HepG2 (cell line): ENCODE measurements around the gene LUC7L. TPM values are rescaled to one million over a fixed set of nuclear protein-coding genes. Genes with fewer than 3 reads are reported as not detected.

ENCODE experiments used
- ATAC-seq: fragments of 200-7000 bp; cut with Tn5 transposase; 3 replicates; pipeline ENCODE4 v1.9.1; 2020; ENCODE audit warnings: mild to moderate bottlenecking, moderate library complexity
- BruUV-seq: library from RNA; stranded (reverse); fragments of 400-500 nt; replicated peaks from 2 replicates; lab custom pipeline; 2021; lab: Mats Ljungman, UMichigan
- CTCF ChIA-PET: fragments of 300-600 bp; formaldehyde crosslinking; extraction: SDS; loops from one replicate; lab custom pipeline; 2021; ENCODE audit warnings: low total read pairs, inconsistent platforms, low intra/inter-chr PET ratio; lab: Yijun Ruan, JAX
- POLR2A ChIA-PET: fragments of 350-600 bp; sonication (Branson Sonifier 250); formaldehyde crosslinking; loops from one replicate; lab custom pipeline; 2020; ENCODE audit warnings: antibody characterized with exemption, inconsistent platforms; lab: Yijun Ruan, JAX
- DNase-seq: peaks from one replicate; pipeline ENCODE4 v3.0.0-alpha.2; 2015; ENCODE audit warnings: low spot score
- FAIRE-seq: peaks from 3 replicates; lab custom pipeline; 2011; peaks lifted over from hg19 to GRCh38; lab: Jason Lieb, UNC
- H2AFZ ChIP-seq: one replicate; pipeline ENCODE4 v1.6.1; 2011; ENCODE audit warnings: low read length, inconsistent platforms
- H3K27ac ChIP-seq: fragments of 300-600 bp; 3 replicates; pipeline ENCODE4 v1.8.0; 2011; ENCODE audit warnings: mixed run types, mild to moderate bottlenecking, mixed read lengths, low read length, inconsistent platforms; ENCODE audit not compliant: insufficient read depth; ENCODE audit errors: extremely low read length
- H3K27me3 ChIP-seq, 2 experiments: fragments of 200-600 bp in 1 of 2; 2 replicates in 1 of 2; 3 replicates in 1 of 2; pipeline versions ENCODE4 v1.6.0 to v1.8.0; 2011; ENCODE audit warnings: low read length in 2 of 2, mild to moderate bottlenecking in 2 of 2, moderate library complexity in 2 of 2, inconsistent platforms in 1 of 2; ENCODE audit not compliant: insufficient read depth in 2 of 2, control insufficient read depth in 1 of 2
- H3K36me3 ChIP-seq, 2 experiments: fragments of 200-600 bp in 1 of 2; replicated peaks in 1 of 2; 2 replicates in 1 of 2; 3 replicates in 1 of 2; pipeline versions ENCODE4 v1.5.1 to v1.8.0; 2011; ENCODE audit warnings: low read length in 2 of 2, inconsistent platforms in 1 of 2; ENCODE audit not compliant: insufficient read depth in 2 of 2, control insufficient read depth in 1 of 2
- H3K4me1 ChIP-seq: 2 replicates; pipeline ENCODE4 v1.5.1; 2012; ENCODE audit warnings: low read length, inconsistent platforms; ENCODE audit not compliant: insufficient read depth
- H3K4me2 ChIP-seq: 2 replicates; pipeline ENCODE4 v1.6.0; 2011; ENCODE audit warnings: low read depth, low read length, inconsistent platforms
- H3K4me3 ChIP-seq, 3 experiments: fragments of 200-600 bp in 1 of 3; sonication (generic), shearing (Covaris generic) in 1 of 3; replicated peaks in 1 of 3; 2 replicates each; pipeline ENCODE4 v1.5.1; 2011 to 2016; ENCODE audit warnings: low read length in 3 of 3, inconsistent platforms in 2 of 3, low read depth in 2 of 3, mild to moderate bottlenecking in 2 of 3, control low read depth in 1 of 3, mixed read lengths in 1 of 3; ENCODE audit not compliant: insufficient read depth in 1 of 3
- H3K79me2 ChIP-seq: one replicate; pipeline ENCODE4 v1.6.1; 2011; ENCODE audit warnings: low read length, inconsistent platforms; ENCODE audit not compliant: insufficient read depth
- H3K9ac ChIP-seq: 2 replicates; pipeline ENCODE4 v1.6.0; 2011; ENCODE audit warnings: mild to moderate bottlenecking, low read depth, low read length, inconsistent platforms; ENCODE audit not compliant: insufficient read depth
- H3K9me3 ChIP-seq: 2 replicates; pipeline ENCODE4 v1.5.1; 2012; ENCODE audit warnings: mild to moderate bottlenecking, low read length
- H4K20me1 ChIP-seq: 2 replicates; pipeline ENCODE4 v1.6.0; 2011; ENCODE audit warnings: inconsistent platforms, mild to moderate bottlenecking, low read length, moderate library complexity; ENCODE audit not compliant: insufficient read depth
- FOXK2 ChIP-seq: fragments of 450-650 bp; IDR thresholded peaks from 2 replicates; pipeline ENCODE4 v1.6.1; 2016
- IRF1 ChIP-seq: sonication (generic); formaldehyde crosslinking; IDR thresholded peaks from 2 replicates; pipeline ENCODE4 v1.4.0; 2020; ENCODE audit warnings: low read depth, mild to moderate bottlenecking, missing genetic modification reagents
- MATR3 ChIP-seq: sonication (generic); formaldehyde crosslinking; IDR thresholded peaks from 2 replicates; pipeline ENCODE4 v1.4.0; 2020; ENCODE audit warnings: missing genetic modification reagents
- NR2C2 ChIP-seq: sonication (generic); formaldehyde crosslinking; IDR thresholded peaks from 2 replicates; pipeline ENCODE4 v1.4.0; 2020; ENCODE audit warnings: missing genetic modification reagents, mild to moderate bottlenecking, moderate library complexity, borderline replicate concordance
- PHF5A ChIP-seq: IDR thresholded peaks from one replicate; pipeline ENCODE4 v1.6.1; 2018; ENCODE audit warnings: low read depth, missing genetic modification reagents; ENCODE audit not compliant: unreplicated experiment
- RARG ChIP-seq: sonication (generic); formaldehyde crosslinking; IDR thresholded peaks from 2 replicates; pipeline ENCODE4 v1.4.0; 2020; ENCODE audit warnings: low read depth, mild to moderate bottlenecking, missing genetic modification reagents
- ZNF343 ChIP-seq: sonication (generic); formaldehyde crosslinking; IDR thresholded peaks from 2 replicates; pipeline ENCODE4 v1.4.0; 2020; ENCODE audit warnings: mild to moderate bottlenecking, missing genetic modification reagents
- ZNF713 ChIP-seq: sonication (generic); formaldehyde crosslinking; IDR thresholded peaks from 2 replicates; pipeline ENCODE4 v1.4.0; 2020; ENCODE audit warnings: mild to moderate bottlenecking, missing genetic modification reagents
- ZNF878 ChIP-seq: sonication (generic); formaldehyde crosslinking; IDR thresholded peaks from 2 replicates; pipeline ENCODE4 v1.8.1; 2023; ENCODE audit warnings: mild to moderate bottlenecking, missing genetic modification reagents, moderate library complexity
- WGBS: methylation state at CpG from one replicate; pipeline ENCODE4 v1.1.6; 2017; ENCODE audit warnings: low lambda C conversion rate; 5-methylcytosine and 5-hydroxymethylcytosine counted together
- in situ Hi-C: cut with HindIII; loops from 2 replicates; pipeline ENCODE4 v1.10.0; 2017; ENCODE audit warnings: low pct_unique_long_range_greater_than_20kb; ENCODE audit not compliant: extremely low pct_ligation_motif_present
- intact Hi-C: fragments of 100-400 bp; cut with micrococcal nuclease; formaldehyde crosslinking; loops from one replicate; pipeline ENCODE4 v1.10.0; 2022; ENCODE audit not compliant: unreplicated experiment
- polyA plus RNA-seq, 8 experiments: library from polyadenylated mRNA; depleted of rRNA in 3 of 8; stranded (reverse) in 7 of 8; unstranded in 1 of 8; fragments of >200 nt; fragmentation: Illumina TruSeq in 4 of 8; extraction: Trizol in 4 of 8; gene quantifications; 2 replicates each; pipeline versions ENCODE4 v1.2.1 to v1.2.3, GENCODE V29; 2011 to 2016; ENCODE audit warnings: low read depth in 4 of 8, missing spikeins in 1 of 8, mixed read lengths in 1 of 8; ENCODE audit not compliant: insufficient read depth in 1 of 8
- total RNA-seq, 5 experiments: library from RNA; depleted of rRNA; stranded (reverse); fragments of >200 nt; fragmentation: Illumina TruSeq; extraction: Trizol; gene quantifications; 2 replicates each; pipeline ENCODE4 v1.2.3, GENCODE V29; 2016; ENCODE audit warnings: low read depth in 1 of 5
- TF ChIP-seq, protein P1 (sequence below): sonication (generic); formaldehyde crosslinking; IDR thresholded peaks from 2 replicates; pipeline ENCODE4 v1.5.1; 2020; ENCODE audit warnings: missing genetic modification reagents, mild to moderate bottlenecking, borderline replicate concordance
- TF ChIP-seq, protein P2 (sequence below): sonication (generic); formaldehyde crosslinking; IDR thresholded peaks from 2 replicates; pipeline ENCODE4 v1.5.0; 2020; ENCODE audit warnings: missing genetic modification reagents, mild to moderate bottlenecking, borderline replicate concordance

Gene LUC7L
- total and polyA plus RNA-seq, 2 of the 13 experiments (the other 11 are each of a cell fraction or from before 2014, with no cell fraction given): 48.7 to 56.9 TPM

DNA sequence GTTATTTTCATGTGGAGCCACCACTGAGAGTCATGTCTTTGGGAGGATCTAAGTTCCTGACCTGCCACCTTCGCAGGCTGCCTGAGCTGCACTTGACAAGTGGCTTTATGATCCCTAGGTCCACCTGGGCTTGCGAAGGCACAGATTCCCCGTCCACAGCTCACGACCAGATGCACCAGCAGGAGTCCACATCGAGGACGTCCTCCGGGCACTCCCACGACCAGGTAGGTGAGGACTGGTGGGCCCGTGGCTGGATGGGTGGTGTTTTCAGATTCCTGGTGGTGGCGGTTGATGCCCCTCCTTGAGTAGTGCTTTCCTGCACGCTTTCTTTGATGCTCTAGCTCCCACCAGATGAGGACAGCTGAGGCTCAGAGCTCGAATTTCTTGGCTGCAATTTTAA lies 20.2 kb upstream of the LUC7L start:
- Histone ChIP-seq H3K27ac (no peak overlapping the region), H2AFZ (no peak overlapping the region), H3K4me1 (no peaks in the 10 kb centered on the region; the same call in 1 of the 2 replicates), H3K79me2 (no peaks in the 10 kb centered on the region), H3K4me2 (no peak overlapping the region), H3K9me3 (no peaks in the 10 kb centered on the region), H3K27me3 (no peaks in the 10 kb centered on the region), H3K36me3 (peaks cover 5 to 21% of the 10 kb centered on the region in 2 experiments; a peak in 2 of 5 replicates), H3K4me3 (no peak overlapping the region), H4K20me1 (no peaks in the 10 kb centered on the region), H3K9ac (no peak overlapping the region)
- FAIRE-seq: no peak
- BruUV-seq: no TSS peak
- DNase-seq: no peak
- in situ Hi-C loops (no loop called here), intact Hi-C loops (no loop called here)
- CTCF ChIA-PET: no interaction called here
- no peak for ATAC-seq
- POLR2A ChIA-PET: interaction anchor here (0.8 kb wide), 1 partner anchor 14 kb away, joined by 3 read pairs; no protein-coding TSS in a partner anchor
- 90% methylated on average over 3 of the region's 12 CpGs for WGBS
- TF ChIP-seq FOXK2 (no peak), ZNF343 (no peak), NR2C2 (CRISPR knock-in tag) (no peak), RARG (CRISPR knock-in tag) (no peak), ZNF713 (CRISPR knock-in tag) (no peak), PHF5A (no peak)

DNA sequence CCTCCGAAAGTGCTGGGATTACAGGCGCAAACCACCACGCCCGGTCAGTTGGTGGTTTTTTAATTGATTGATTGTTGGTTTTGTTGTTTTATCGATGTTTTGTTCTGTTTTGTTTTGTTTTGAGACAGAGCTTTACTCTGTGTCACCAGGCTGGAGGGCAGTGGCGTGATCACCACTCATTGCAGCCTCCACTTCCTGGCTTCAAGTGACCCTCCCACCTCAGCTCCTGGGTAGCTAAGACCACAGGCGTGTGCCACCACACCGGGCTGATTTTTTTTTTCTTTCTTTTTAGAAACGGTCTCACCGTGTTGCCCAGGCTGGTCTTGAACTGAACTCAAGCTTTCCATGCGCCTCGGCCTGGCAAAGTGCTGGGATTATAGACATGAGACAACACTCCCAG lies 17.8 kb upstream of the LUC7L start:
- Histone ChIP-seq H3K4me3 (no peak overlapping the region), H3K4me1 (peaks cover 9% of the 10 kb centered on the region), H2AFZ (no peak overlapping the region), H4K20me1 (no peaks in the 10 kb centered on the region), H3K27ac (no peak overlapping the region), H3K79me2 (no peaks in the 10 kb centered on the region), H3K9me3 (no peaks in the 10 kb centered on the region), H3K36me3 (peaks cover 3 to 13% of the 10 kb centered on the region in 2 experiments; a peak in 2 of 5 replicates), H3K27me3 (no peaks in the 10 kb centered on the region), H3K9ac (no peak overlapping the region), H3K4me2 (no peak overlapping the region)
- TF ChIP-seq, protein P1, sequence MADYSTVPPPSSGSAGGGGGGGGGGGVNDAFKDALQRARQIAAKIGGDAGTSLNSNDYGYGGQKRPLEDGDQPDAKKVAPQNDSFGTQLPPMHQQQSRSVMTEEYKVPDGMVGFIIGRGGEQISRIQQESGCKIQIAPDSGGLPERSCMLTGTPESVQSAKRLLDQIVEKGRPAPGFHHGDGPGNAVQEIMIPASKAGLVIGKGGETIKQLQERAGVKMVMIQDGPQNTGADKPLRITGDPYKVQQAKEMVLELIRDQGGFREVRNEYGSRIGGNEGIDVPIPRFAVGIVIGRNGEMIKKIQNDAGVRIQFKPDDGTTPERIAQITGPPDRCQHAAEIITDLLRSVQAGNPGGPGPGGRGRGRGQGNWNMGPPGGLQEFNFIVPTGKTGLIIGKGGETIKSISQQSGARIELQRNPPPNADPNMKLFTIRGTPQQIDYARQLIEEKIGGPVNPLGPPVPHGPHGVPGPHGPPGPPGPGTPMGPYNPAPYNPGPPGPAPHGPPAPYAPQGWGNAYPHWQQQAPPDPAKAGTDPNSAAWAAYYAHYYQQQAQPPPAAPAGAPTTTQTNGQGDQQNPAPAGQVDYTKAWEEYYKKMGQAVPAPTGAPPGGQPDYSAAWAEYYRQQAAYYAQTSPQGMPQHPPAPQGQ (CRISPR knock-in tag): no peak
- TF ChIP-seq MATR3 (CRISPR knock-in tag) (no peak), IRF1 (CRISPR knock-in tag) (no peak), ZNF878 (CRISPR knock-in tag) (no peak)
- TF ChIP-seq, protein P2, sequence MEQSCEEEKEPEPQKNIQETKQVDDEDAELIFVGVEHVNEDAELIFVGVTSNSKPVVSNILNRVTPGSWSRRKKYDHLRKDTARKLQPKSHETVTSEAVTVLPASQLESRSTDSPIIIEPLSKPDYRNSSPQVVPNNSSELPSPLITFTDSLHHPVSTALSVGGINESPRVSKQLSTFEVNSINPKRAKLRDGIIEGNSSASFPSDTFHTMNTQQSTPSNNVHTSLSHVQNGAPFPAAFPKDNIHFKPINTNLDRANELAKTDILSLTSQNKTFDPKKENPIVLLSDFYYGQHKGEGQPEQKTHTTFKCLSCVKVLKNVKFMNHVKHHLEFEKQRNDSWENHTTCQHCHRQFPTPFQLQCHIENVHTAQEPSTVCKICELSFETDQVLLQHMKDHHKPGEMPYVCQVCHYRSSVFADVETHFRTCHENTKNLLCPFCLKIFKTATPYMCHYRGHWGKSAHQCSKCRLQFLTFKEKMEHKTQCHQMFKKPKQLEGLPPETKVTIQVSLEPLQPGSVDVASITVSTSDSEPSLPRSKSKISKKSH (CRISPR knock-in tag): no peak
- in situ Hi-C loops: no loop called here
- intact Hi-C loops: no loop called here
- ChIA-PET POLR2A (no interaction called here), CTCF (no interaction called here)
- FAIRE-seq (no peak), DNase-seq (no peak), ATAC-seq (no peak)
- no TSS peak for BruUV-seq
- WGBS: 96% methylated on average over 12 of the region's 12 CpGs
